HepG2 (cell line): ENCODE measurements around the gene FSIP1. TPM values are rescaled to one million over a fixed set of nuclear protein-coding genes. Genes with fewer than 3 reads are reported as not detected.

ENCODE experiments used
- ATAC-seq: fragments of 200-7000 bp; cut with Tn5 transposase; 3 replicates; pipeline ENCODE4 v1.9.1; 2020; ENCODE audit warnings: mild to moderate bottlenecking, moderate library complexity
- BruUV-seq: library from RNA; stranded (reverse); fragments of 400-500 nt; replicated peaks from 2 replicates; lab custom pipeline; 2021; lab: Mats Ljungman, UMichigan
- CTCF ChIA-PET: fragments of 300-600 bp; formaldehyde crosslinking; extraction: SDS; loops from one replicate; lab custom pipeline; 2021; ENCODE audit warnings: low total read pairs, inconsistent platforms, low intra/inter-chr PET ratio; lab: Yijun Ruan, JAX
- POLR2A ChIA-PET: fragments of 350-600 bp; sonication (Branson Sonifier 250); formaldehyde crosslinking; loops from one replicate; lab custom pipeline; 2020; ENCODE audit warnings: antibody characterized with exemption, inconsistent platforms; lab: Yijun Ruan, JAX
- DNase-seq: peaks from one replicate; pipeline ENCODE4 v3.0.0-alpha.2; 2015; ENCODE audit warnings: low spot score
- FAIRE-seq: peaks from 3 replicates; lab custom pipeline; 2011; peaks lifted over from hg19 to GRCh38; lab: Jason Lieb, UNC
- H2AFZ ChIP-seq: one replicate; pipeline ENCODE4 v1.6.1; 2011; ENCODE audit warnings: low read length, inconsistent platforms
- H3K27ac ChIP-seq: fragments of 300-600 bp; 3 replicates; pipeline ENCODE4 v1.8.0; 2011; ENCODE audit warnings: mixed run types, mild to moderate bottlenecking, mixed read lengths, low read length, inconsistent platforms; ENCODE audit not compliant: insufficient read depth; ENCODE audit errors: extremely low read length
- H3K27me3 ChIP-seq, 2 experiments: fragments of 200-600 bp in 1 of 2; 2 replicates in 1 of 2; 3 replicates in 1 of 2; pipeline versions ENCODE4 v1.6.0 to v1.8.0; 2011; ENCODE audit warnings: low read length in 2 of 2, mild to moderate bottlenecking in 2 of 2, moderate library complexity in 2 of 2, inconsistent platforms in 1 of 2; ENCODE audit not compliant: insufficient read depth in 2 of 2, control insufficient read depth in 1 of 2
- H3K36me3 ChIP-seq, 2 experiments: fragments of 200-600 bp in 1 of 2; replicated peaks in 1 of 2; 2 replicates in 1 of 2; 3 replicates in 1 of 2; pipeline versions ENCODE4 v1.5.1 to v1.8.0; 2011; ENCODE audit warnings: low read length in 2 of 2, inconsistent platforms in 1 of 2; ENCODE audit not compliant: insufficient read depth in 2 of 2, control insufficient read depth in 1 of 2
- H3K4me1 ChIP-seq: 2 replicates; pipeline ENCODE4 v1.5.1; 2012; ENCODE audit warnings: low read length, inconsistent platforms; ENCODE audit not compliant: insufficient read depth
- H3K4me2 ChIP-seq: 2 replicates; pipeline ENCODE4 v1.6.0; 2011; ENCODE audit warnings: low read depth, low read length, inconsistent platforms
- H3K4me3 ChIP-seq, 3 experiments: fragments of 200-600 bp in 1 of 3; sonication (generic), shearing (Covaris generic) in 1 of 3; replicated peaks in 1 of 3; 2 replicates each; pipeline ENCODE4 v1.5.1; 2011 to 2016; ENCODE audit warnings: low read length in 3 of 3, inconsistent platforms in 2 of 3, low read depth in 2 of 3, mild to moderate bottlenecking in 2 of 3, control low read depth in 1 of 3, mixed read lengths in 1 of 3; ENCODE audit not compliant: insufficient read depth in 1 of 3
- H3K79me2 ChIP-seq: one replicate; pipeline ENCODE4 v1.6.1; 2011; ENCODE audit warnings: low read length, inconsistent platforms; ENCODE audit not compliant: insufficient read depth
- H3K9ac ChIP-seq: 2 replicates; pipeline ENCODE4 v1.6.0; 2011; ENCODE audit warnings: mild to moderate bottlenecking, low read depth, low read length, inconsistent platforms; ENCODE audit not compliant: insufficient read depth
- H3K9me3 ChIP-seq: 2 replicates; pipeline ENCODE4 v1.5.1; 2012; ENCODE audit warnings: mild to moderate bottlenecking, low read length
- H4K20me1 ChIP-seq: 2 replicates; pipeline ENCODE4 v1.6.0; 2011; ENCODE audit warnings: inconsistent platforms, mild to moderate bottlenecking, low read length, moderate library complexity; ENCODE audit not compliant: insufficient read depth
- CHD2 ChIP-seq: IDR thresholded peaks from 2 replicates; pipeline ENCODE4 v1.6.1; 2011; ENCODE audit warnings: low read depth, low read length, improper control_type of control experiment
- EHMT2 ChIP-seq: fragments of 200-600 bp; sonication (generic); IDR thresholded peaks from 2 replicates; pipeline ENCODE4 v1.7.0; 2017; ENCODE audit warnings: antibody characterized with exemption, low read depth, low read length, borderline replicate concordance
- ELF3 ChIP-seq: IDR thresholded peaks from 2 replicates; pipeline ENCODE4 v1.6.1; 2016; ENCODE audit warnings: missing genetic modification reagents, missing compliant biosample characterization
- GTF3A ChIP-seq: sonication (generic); formaldehyde crosslinking; conservative IDR thresholded peaks from 2 replicates; pipeline ENCODE4 v1.4.0; 2020; ENCODE audit warnings: mild to moderate bottlenecking, missing genetic modification reagents
- HNF4A ChIP-seq: sonication (generic); formaldehyde crosslinking; IDR thresholded peaks from 2 replicates; pipeline ENCODE4 v1.4.0; 2020; ENCODE audit warnings: missing genetic modification reagents
- MIXL1 ChIP-seq: IDR thresholded peaks from 2 replicates; pipeline ENCODE4 v1.6.1; 2016
- PPARG ChIP-seq: conservative IDR thresholded peaks from 2 replicates; pipeline ENCODE4 v1.6.1; 2016; ENCODE audit warnings: missing biosample characterization, missing genetic modification reagents
- RELA ChIP-seq: sonication (generic); formaldehyde crosslinking; IDR thresholded peaks from 2 replicates; pipeline ENCODE4 v1.4.0; 2020; ENCODE audit warnings: missing genetic modification reagents
- SATB2 ChIP-seq: sonication (generic); formaldehyde crosslinking; IDR thresholded peaks from 2 replicates; pipeline ENCODE4 v1.5.0; 2020; ENCODE audit warnings: missing genetic modification reagents
- SRY ChIP-seq: sonication (generic); formaldehyde crosslinking; IDR thresholded peaks from 2 replicates; pipeline ENCODE4 v1.8.0; 2022; ENCODE audit warnings: mild to moderate bottlenecking, missing genetic modification reagents
- ZNF263 ChIP-seq: sonication (generic); formaldehyde crosslinking; IDR thresholded peaks from 2 replicates; pipeline ENCODE4 v1.4.0; 2020; ENCODE audit warnings: missing genetic modification reagents
- ZNF276 ChIP-seq: sonication (generic); formaldehyde crosslinking; IDR thresholded peaks from 2 replicates; pipeline ENCODE4 v1.4.0; 2020; ENCODE audit warnings: mild to moderate bottlenecking, low read depth, missing genetic modification reagents
- in situ Hi-C: cut with HindIII; loops from 2 replicates; pipeline ENCODE4 v1.10.0; 2017; ENCODE audit warnings: low pct_unique_long_range_greater_than_20kb; ENCODE audit not compliant: extremely low pct_ligation_motif_present
- intact Hi-C: fragments of 100-400 bp; cut with micrococcal nuclease; formaldehyde crosslinking; loops from one replicate; pipeline ENCODE4 v1.10.0; 2022; ENCODE audit not compliant: unreplicated experiment
- polyA plus RNA-seq, 8 experiments: library from polyadenylated mRNA; depleted of rRNA in 3 of 8; stranded (reverse) in 7 of 8; unstranded in 1 of 8; fragments of >200 nt; fragmentation: Illumina TruSeq in 4 of 8; extraction: Trizol in 4 of 8; gene quantifications; 2 replicates each; pipeline versions ENCODE4 v1.2.1 to v1.2.3, GENCODE V29; 2011 to 2016; ENCODE audit warnings: low read depth in 4 of 8, missing spikeins in 1 of 8, mixed read lengths in 1 of 8; ENCODE audit not compliant: insufficient read depth in 1 of 8
- total RNA-seq, 5 experiments: library from RNA; depleted of rRNA; stranded (reverse); fragments of >200 nt; fragmentation: Illumina TruSeq; extraction: Trizol; gene quantifications; 2 replicates each; pipeline ENCODE4 v1.2.3, GENCODE V29; 2016; ENCODE audit warnings: low read depth in 1 of 5

Gene FSIP1
- total and polyA plus RNA-seq, 2 of the 13 experiments (the other 11 are each of a cell fraction or from before 2014, with no cell fraction given): 0.18 TPM; not detected in 1

- no peak for TF ChIP-seq ZNF276 (CRISPR knock-in tag)
- no peak for TF ChIP-seq PPARG (CRISPR knock-in tag)
- no peak for TF ChIP-seq ZNF263 (CRISPR knock-in tag)
- TF ChIP-seq SRY (CRISPR knock-in tag): no peak
Measured at GRCh38 chr15:39613271-39613670, 169.4 kb downstream of the FSIP1 start (continued).

- Histone ChIP-seq H2AFZ (no peak overlapping the region), H3K4me2 (no peak overlapping the region), H3K79me2 (no peaks in the 10 kb centered on the region), H3K36me3 (no peaks in the 10 kb centered on the region), H3K4me3 (no peak overlapping the region), H3K9me3 (peaks cover 10% of the 10 kb centered on the region; the same call in 1 of the 2 replicates), H4K20me1 (no peaks in the 10 kb centered on the region), H3K27me3 (peaks cover 0 to 5% of the 10 kb centered on the region in 2 experiments; a peak in 1 of 5 replicates), H3K27ac (no peak overlapping the region), H3K4me1 (no peaks in the 10 kb centered on the region), H3K9ac (no peak overlapping the region)
- FAIRE-seq: no peak
- in situ Hi-C loops: no loop called here
- no TSS peak for BruUV-seq
- no peak for TF ChIP-seq HNF4A
- no peak for TF ChIP-seq MIXL1 (CRISPR knock-in tag)
- TF ChIP-seq CHD2: no peak
- TF ChIP-seq ELF3 (CRISPR knock-in tag): no peak
- no peak for TF ChIP-seq GTF3A (CRISPR knock-in tag)
- TF ChIP-seq SATB2: no peak
- TF ChIP-seq EHMT2: no peak
- TF ChIP-seq RELA (CRISPR knock-in tag): no peak
- ChIA-PET CTCF (no interaction called here), POLR2A (no interaction called here)
- intact Hi-C loops: no loop called here
- DNase-seq: no peak
- no peak for ATAC-seq
Measured at GRCh38 chr15:39610665-39611064, 172.0 kb downstream of the FSIP1 start.
